Measurements from ENCODE around the gene KIF12.
"Not testable (repeated sequence)": the region's sequence is repeated elsewhere in the genome, so short reads cannot be mapped to it uniquely, and the experiment has no call there.

The KIF12 gene

GRCh38 chr9:114061292-114061691 is 37.8 kb downstream of the KIF12 start:
- DNase-seq = no peak

GRCh38 chr9:114060711-114061110 is 38.4 kb downstream of the KIF12 start:
- no peak for DNase-seq

GRCh38 chr9:114060070-114060469 is 39.0 kb downstream of the KIF12 start:
- DNase-seq = no peak

- DNase-seq = no peak
Observed at GRCh38 chr9:114059047-114059803, 39.9 kb downstream of the KIF12 start.

- DNase-seq = no peak
Observed at GRCh38 chr9:114058688-114059046, 40.4 kb downstream of the KIF12 start.

- DNase-seq = no peak
Observed at GRCh38 chr9:114057161-114057885, 41.8 kb downstream of the KIF12 start.

- DNase-seq = no peak
Observed at GRCh38 chr9:114056527-114056926, 42.6 kb downstream of the KIF12 start.

GRCh38 chr9:114055894-114056293 is 43.2 kb downstream of the KIF12 start:
- no peak for DNase-seq

GRCh38 chr9:114055061-114055460 is 44.0 kb downstream of the KIF12 start:
- DNase-seq = no peak

- no peak for DNase-seq
Observed at GRCh38 chr9:114054191-114054690, 44.9 kb downstream of the KIF12 start.

- no peak for DNase-seq
Observed at GRCh38 chr9:114053246-114054005, 45.7 kb downstream of the KIF12 start.

- no peak for DNase-seq
Observed at GRCh38 chr9:114051706-114052105, 47.4 kb downstream of the KIF12 start.

- no peak for DNase-seq
Observed at GRCh38 chr9:114051281-114051680, 47.8 kb downstream of the KIF12 start.

- DNase-seq = no peak
Observed at GRCh38 chr9:114050646-114051045, 48.4 kb downstream of the KIF12 start.

GRCh38 chr9:114050226-114050568 is 48.9 kb downstream of the KIF12 start:
- DNase-seq = no peak

GRCh38 chr9:114049441-114050225 is 49.5 kb downstream of the KIF12 start:
- DNase-seq = no peak

GRCh38 chr9:114048533-114049415 is 50.3 kb downstream of the KIF12 start:
- DNase-seq = no peak

GRCh38 chr9:114047717-114048116 is 51.4 kb downstream of the KIF12 start:
- no peak for DNase-seq

GRCh38 chr9:114046875-114047274 is 52.2 kb downstream of the KIF12 start:
- no peak for DNase-seq

- DNase-seq = no peak
Observed at GRCh38 chr9:114046237-114046755, 52.8 kb downstream of the KIF12 start.

GRCh38 chr9:114043660-114044059 is 55.4 kb downstream of the KIF12 start:
- not testable (repeated sequence) for DNase-seq

Measured in NCI-H1105 (cell line).